Activated naive CD8-positive, alpha-beta T cell treated with anti-CD3 and anti-CD28 coated beads, Interleukin-2, amount 10 ng/mL, durations not matched to agents 7 days and 5 days (primary cell): ENCODE results near the gene CCDC63. TPM values are rescaled to one million over a fixed set of nuclear protein-coding genes. Genes with fewer than 3 reads are reported as not detected.

ENCODE experiments used
- ATAC-seq: fragments of 150-1000 bp; cut with Tn5 transposase; one replicate; pipeline ENCODE4 v1.10.0; 2021; ENCODE audit warnings: low read depth, moderate library complexity
- POLR2A ChIA-PET: fragments of 350-600 bp; sonication (Branson Sonifier 250); formaldehyde crosslinking; loops from one replicate; lab custom pipeline; 2021; ENCODE audit warnings: antibody characterized with exemption; lab: Charles Lee
- DNase-seq: peaks from one replicate; pipeline ENCODE4 v3.0.0; 2021
- H3K27ac Mint-ChIP-seq: one replicate; pipeline ENCODE4 v1.8.0; 2022; ENCODE audit warnings: mild to moderate bottlenecking, mixed read lengths
- H3K27me3 Mint-ChIP-seq: one replicate; pipeline ENCODE4 v1.8.0; 2022; ENCODE audit warnings: mild to moderate bottlenecking, moderate library complexity, mixed read lengths
- H3K36me3 Mint-ChIP-seq: one replicate; pipeline ENCODE4 v1.8.0; 2021; ENCODE audit warnings: mild to moderate bottlenecking, mixed read lengths
- H3K4me1 Mint-ChIP-seq: one replicate; pipeline ENCODE4 v1.8.0; 2021; ENCODE audit warnings: mixed read lengths
- H3K4me3 Mint-ChIP-seq: one replicate; pipeline ENCODE4 v1.8.0; 2022; ENCODE audit warnings: mild to moderate bottlenecking, moderate library complexity, mixed read lengths
- H3K9me3 Mint-ChIP-seq: one replicate; pipeline ENCODE4 v1.8.0; 2021; ENCODE audit warnings: mixed read lengths
- total RNA-seq, 2 experiments: library from RNA; stranded (reverse); gene quantifications; one replicate each; pipeline ENCODE4 v1.2.3, GENCODE V29; 2021

The CCDC63 gene
- total RNA-seq, 2 experiments from 2014 or later: not detected

GRCh38 chr12:110906985-110907384 lies 60.2 kb downstream of the CCDC63 start:
- H3K27ac Mint-ChIP-seq: no peak overlapping the region
- H3K4me3 Mint-ChIP-seq: no peak overlapping the region
- ATAC-seq (no peak), DNase-seq (no peak)
- H3K36me3 Mint-ChIP-seq: no peaks in the 10 kb centered on the region
- no peaks in the 10 kb centered on the region for H3K27me3 Mint-ChIP-seq
- H3K4me1 Mint-ChIP-seq: peaks cover 3% of the 10 kb centered on the region
- POLR2A ChIA-PET: no interaction called here
- H3K9me3 Mint-ChIP-seq: no peaks in the 10 kb centered on the region

DNA sequence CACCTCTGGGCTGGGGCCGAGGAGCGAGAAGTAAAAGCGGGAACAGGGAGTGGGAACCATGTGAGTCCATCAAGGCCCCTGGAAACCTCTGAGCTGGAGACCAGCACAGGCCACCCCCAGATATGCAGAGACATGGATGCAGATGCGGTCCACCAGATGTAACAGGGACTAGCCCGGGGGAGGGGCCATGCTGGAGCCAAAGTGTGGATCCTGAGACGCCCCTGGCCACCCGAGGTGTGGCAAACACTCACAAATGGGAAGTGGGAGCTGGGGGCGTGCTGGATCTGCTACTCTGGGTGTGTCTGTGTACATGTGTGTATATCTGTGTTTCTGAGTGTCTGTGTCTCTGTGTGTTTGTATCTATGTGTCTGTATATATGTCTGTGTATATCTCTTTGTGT lies 60.8 kb downstream of the CCDC63 start:
- no peaks in the 10 kb centered on the region for H3K36me3 Mint-ChIP-seq
- H3K27ac Mint-ChIP-seq: no peak overlapping the region
- peaks cover 3% of the 10 kb centered on the region for H3K4me1 Mint-ChIP-seq
- POLR2A ChIA-PET: no interaction called here
- H3K4me3 Mint-ChIP-seq: no peak overlapping the region
- ATAC-seq (no peak), DNase-seq (no peak)
- no peaks in the 10 kb centered on the region for H3K9me3 Mint-ChIP-seq
- H3K27me3 Mint-ChIP-seq: no peaks in the 10 kb centered on the region

DNA sequence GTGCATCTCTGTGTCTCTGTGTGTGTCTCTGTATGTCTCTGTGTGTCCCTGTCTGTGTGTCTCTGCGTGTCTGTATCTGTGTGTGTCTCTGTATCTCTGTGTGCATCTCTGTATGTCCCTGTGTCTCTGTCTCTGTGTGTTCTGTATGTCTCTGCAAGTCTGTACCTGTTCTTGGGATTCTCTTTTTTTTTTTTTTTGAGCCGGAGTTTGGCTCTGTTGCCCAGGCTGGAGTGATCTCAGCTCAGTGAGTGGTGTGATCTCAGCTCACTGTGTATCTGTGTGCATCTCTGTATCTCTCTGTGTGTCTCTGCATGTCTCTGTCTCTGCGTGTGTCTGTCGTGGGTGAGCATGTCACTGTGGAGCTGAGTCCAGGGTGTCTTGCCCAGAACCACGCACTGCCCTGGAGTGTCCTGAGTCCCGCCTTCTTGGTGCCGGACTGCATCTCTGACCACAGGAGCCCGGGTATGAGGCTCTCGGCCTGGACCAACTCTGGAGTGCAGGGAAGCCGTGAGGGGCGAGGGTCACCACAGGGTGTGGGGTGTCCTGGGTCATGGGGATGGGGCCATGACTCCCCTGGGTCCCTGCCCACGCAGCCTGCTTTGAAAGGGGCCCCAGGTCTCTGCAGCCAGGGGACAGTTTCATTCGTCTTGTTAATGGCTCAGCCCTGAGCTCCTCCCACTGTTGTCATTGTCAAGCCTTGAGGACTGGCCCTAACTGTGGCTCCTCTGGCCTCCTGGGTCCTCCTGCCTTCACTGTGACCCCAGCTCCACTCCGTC lies 61.8 kb downstream of the CCDC63 start:
- DNase-seq (no peak), ATAC-seq (no peak)
- H3K9me3 Mint-ChIP-seq: no peaks in the 10 kb centered on the region
- no peaks in the 10 kb centered on the region for H3K27me3 Mint-ChIP-seq
- H3K4me3 Mint-ChIP-seq: no peak overlapping the region
- no peaks in the 10 kb centered on the region for H3K36me3 Mint-ChIP-seq
- no peak overlapping the region for H3K27ac Mint-ChIP-seq
- POLR2A ChIA-PET: interaction anchor here (0.7 kb wide), 1 partner anchor 41 kb away, joined by 3 read pairs; no protein-coding TSS in a partner anchor
- H3K4me1 Mint-ChIP-seq: peaks cover 3% of the 10 kb centered on the region

- DNase-seq (no peak), ATAC-seq (no peak)
- Mint-ChIP-seq H3K9me3 (no peaks in the 10 kb centered on the region), H3K27me3 (no peaks in the 10 kb centered on the region), H3K36me3 (no peaks in the 10 kb centered on the region), H3K4me1 (peaks cover 1% of the 10 kb centered on the region), H3K27ac (no peak overlapping the region), H3K4me3 (no peak overlapping the region)
- POLR2A ChIA-PET: no interaction called here
Observed at GRCh38 chr12:110912263-110912662, 65.5 kb downstream of the CCDC63 start.

DNA sequence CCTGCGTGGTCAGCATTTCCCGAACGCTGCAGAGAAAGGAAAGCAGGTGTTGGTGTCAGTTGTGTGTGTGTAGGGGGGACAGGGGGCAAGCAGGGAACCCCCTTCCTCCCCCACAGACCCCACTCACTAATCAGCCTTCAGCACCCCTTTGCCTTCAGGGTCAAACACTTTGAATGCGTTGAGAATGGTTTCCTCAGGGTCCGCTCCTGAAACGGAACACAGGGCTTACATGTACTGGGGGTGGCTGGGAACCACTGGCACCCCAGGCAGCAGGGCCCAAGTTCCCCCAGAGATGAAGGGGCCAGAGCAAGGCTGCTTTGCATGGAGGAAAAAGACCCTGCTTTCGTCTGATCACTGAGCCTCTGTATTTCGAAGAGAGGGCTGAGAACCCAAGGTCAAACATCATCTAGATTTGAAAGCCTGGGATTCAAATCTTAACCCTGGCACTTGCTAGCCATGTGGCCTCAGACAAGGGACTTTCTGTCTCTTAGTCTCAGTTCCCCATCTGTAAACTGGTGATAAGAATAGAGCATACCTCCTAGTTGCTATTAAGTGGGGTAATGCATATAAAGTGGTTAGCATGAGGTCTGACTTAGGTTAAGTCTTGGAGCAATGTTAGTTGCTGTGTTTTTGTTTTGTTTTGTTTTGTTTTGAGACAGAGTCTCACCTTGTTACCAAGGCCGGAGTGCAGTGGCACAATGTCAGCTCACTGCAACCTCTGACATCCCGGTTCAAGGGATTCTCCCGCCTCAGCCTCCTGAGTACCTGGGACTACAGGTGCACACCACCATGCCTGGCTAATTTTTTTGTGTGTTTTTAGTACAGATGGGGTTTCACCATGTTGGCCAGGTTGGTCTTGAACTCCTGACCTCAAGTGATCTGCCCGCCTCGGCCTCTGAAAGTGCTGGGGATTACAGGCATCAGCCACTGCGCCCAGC lies 66.6 kb downstream of the CCDC63 start:
- ATAC-seq (no peak), DNase-seq (no peak)
- H3K4me1 Mint-ChIP-seq: peaks cover 1% of the 10 kb centered on the region
- no peak overlapping the region for H3K4me3 Mint-ChIP-seq
- POLR2A ChIA-PET: no interaction called here
- H3K27ac Mint-ChIP-seq: no peak overlapping the region
- H3K36me3 Mint-ChIP-seq: no peaks in the 10 kb centered on the region
- peaks cover 3% of the 10 kb centered on the region for H3K27me3 Mint-ChIP-seq
- H3K9me3 Mint-ChIP-seq: no peaks in the 10 kb centered on the region

DNA sequence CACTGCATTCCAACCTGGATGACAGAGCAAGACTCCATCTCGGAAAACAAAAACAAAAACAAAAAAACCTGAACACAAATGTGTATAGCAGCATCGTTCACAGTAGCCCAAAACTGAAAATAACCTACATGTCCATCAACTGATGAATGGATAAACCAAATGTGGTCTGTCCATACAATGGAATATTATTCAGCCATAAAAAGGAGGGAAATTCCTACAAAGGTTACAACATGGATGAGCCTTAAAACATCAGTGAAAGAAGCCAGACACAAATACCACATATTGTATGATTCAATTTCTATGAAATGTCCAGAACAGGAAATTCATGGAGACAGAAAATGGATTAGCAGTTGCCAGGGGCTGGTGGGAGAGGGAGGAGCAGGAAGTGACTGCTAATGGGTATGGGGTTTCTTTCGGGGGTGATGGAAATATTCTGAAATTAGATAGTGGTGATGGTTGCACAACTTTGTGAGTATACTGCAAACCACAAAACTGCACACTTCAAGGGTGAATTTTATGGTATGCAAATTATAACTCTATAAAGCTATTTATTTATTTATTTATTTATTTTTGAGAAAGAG lies 69.6 kb downstream of the CCDC63 start:
- H3K4me3 Mint-ChIP-seq: no peak overlapping the region
- ATAC-seq (no peak), DNase-seq (no peak)
- no peaks in the 10 kb centered on the region for H3K36me3 Mint-ChIP-seq
- H3K4me1 Mint-ChIP-seq: peaks cover 1% of the 10 kb centered on the region
- H3K27me3 Mint-ChIP-seq: peaks cover 11% of the 10 kb centered on the region
- H3K27ac Mint-ChIP-seq: no peak overlapping the region
- POLR2A ChIA-PET: no interaction called here
- no peaks in the 10 kb centered on the region for H3K9me3 Mint-ChIP-seq

DNA sequence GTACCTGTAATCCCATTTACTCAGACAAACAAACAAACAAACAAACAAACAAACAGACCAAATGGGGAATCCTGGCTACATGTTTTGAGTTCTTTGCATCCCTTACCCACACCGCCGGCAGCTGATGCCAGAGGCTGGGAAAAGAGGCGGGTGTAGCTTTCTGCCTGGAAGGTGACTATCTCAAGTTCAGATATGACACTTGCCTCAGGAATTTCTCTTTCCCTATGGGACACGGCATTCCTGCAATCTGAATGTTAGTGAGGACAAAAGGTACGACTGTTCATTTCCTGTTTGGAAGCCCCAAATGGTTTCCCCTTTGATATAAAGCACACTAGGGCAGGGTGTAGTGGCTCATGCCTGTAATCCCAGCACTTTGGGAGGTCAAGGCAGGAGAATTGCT lies 70.7 kb downstream of the CCDC63 start:
- POLR2A ChIA-PET: no interaction called here
- Mint-ChIP-seq H3K27ac (no peak overlapping the region), H3K27me3 (peaks cover 11% of the 10 kb centered on the region), H3K9me3 (no peaks in the 10 kb centered on the region), H3K4me1 (peaks cover 1% of the 10 kb centered on the region), H3K4me3 (no peak overlapping the region), H3K36me3 (no peaks in the 10 kb centered on the region)
- DNase-seq (no peak), ATAC-seq (no peak)

DNA sequence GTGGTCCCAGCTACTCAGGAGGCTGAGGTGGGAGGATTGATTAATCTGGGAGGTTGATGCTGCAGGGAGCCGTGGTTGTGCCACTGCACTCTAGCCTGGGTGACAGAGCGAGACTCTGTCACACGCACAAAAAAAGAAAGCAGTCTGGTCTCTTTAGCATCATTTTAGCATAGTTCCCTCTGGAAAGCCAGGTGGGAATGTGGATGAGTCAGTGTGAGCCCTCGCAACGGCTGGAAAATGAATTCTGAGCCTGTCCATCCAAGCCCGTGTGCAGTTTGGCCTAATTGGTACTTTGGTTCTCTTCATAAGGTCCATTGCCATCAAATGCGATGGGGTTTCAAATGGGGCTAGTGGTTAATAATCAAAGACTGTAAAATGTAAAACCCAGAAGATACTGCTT lies 71.2 kb downstream of the CCDC63 start:
- H3K27ac Mint-ChIP-seq: no peak overlapping the region
- POLR2A ChIA-PET: no interaction called here
- no peaks in the 10 kb centered on the region for H3K9me3 Mint-ChIP-seq
- ATAC-seq (no peak), DNase-seq (no peak)
- H3K36me3 Mint-ChIP-seq: no peaks in the 10 kb centered on the region
- peaks cover 1% of the 10 kb centered on the region for H3K4me1 Mint-ChIP-seq
- H3K27me3 Mint-ChIP-seq: peaks cover 11% of the 10 kb centered on the region
- H3K4me3 Mint-ChIP-seq: no peak overlapping the region

DNA sequence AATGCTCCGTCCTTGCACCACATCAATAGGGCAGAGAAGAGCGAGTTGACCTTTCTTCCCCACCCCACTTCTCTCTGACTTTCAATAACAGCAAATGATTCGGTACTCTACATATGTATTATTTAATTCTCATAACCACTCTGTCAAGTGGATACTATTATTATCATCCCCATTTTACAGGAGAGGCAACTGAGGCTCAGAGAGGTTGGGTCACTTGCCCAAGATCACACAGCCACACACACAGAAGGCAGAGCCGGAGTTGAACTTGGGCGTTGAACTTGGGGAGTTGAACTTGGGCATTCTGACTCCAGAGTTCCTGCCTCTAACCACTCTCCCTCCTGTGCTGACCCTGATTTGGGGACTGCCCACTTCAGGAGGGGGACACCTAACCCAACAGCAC lies 72.9 kb downstream of the CCDC63 start:
- ATAC-seq (no peak), DNase-seq (no peak)
- peaks cover 1% of the 10 kb centered on the region for H3K4me1 Mint-ChIP-seq
- POLR2A ChIA-PET: interaction anchor here (0.6 kb wide), 1 partner anchor 607 kb away, joined by 3 read pairs; no protein-coding TSS in a partner anchor
- no peak overlapping the region for H3K27ac Mint-ChIP-seq
- H3K36me3 Mint-ChIP-seq: no peaks in the 10 kb centered on the region
- H3K27me3 Mint-ChIP-seq: peaks cover 11% of the 10 kb centered on the region
- no peak overlapping the region for H3K4me3 Mint-ChIP-seq
- no peaks in the 10 kb centered on the region for H3K9me3 Mint-ChIP-seq

GRCh38 chr12:110920324-110920910 lies 73.6 kb downstream of the CCDC63 start, which contains the start of gene MYL2:
TSS of gene MYL2 (minus strand) at chr12:110920579. CDS start at chr12:110920529, 50 bp downstream.
- POLR2A ChIA-PET: interaction anchor here (0.6 kb wide), 1 partner anchor 606 kb away, joined by 3 read pairs; no protein-coding TSS in a partner anchor
- Mint-ChIP-seq H3K27me3 (peaks cover 15% of the 10 kb centered on the region), H3K27ac (no peak within 1 kb of the TSS), H3K9me3 (no peaks in the 10 kb centered on the region), H3K4me3 (no peak within 1 kb of the TSS), H3K4me1 (peaks cover 1% of the 10 kb centered on the region), H3K36me3 (no peaks in the 10 kb centered on the region)
- DNase-seq (no peak), ATAC-seq (no peak)

DNA sequence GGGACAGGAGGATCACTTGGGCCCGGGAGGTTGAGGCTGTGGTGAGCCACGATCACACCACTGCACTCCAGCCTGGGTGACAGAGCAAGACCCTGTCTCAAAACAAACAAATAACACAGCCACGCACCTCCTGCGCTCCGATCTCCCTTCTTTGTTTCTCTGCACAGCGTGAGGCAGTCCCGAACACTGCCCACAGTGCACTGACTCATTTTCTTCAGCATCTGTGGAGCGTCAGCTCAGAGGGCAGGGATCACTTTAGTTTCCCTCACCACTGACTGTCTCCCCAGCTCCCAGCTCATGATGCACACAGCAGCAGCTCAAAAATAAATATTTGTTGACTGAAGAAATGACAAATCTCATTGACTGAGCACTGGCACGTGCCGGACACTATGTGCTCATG lies 74.5 kb downstream of the CCDC63 start:
- no peak overlapping the region for H3K4me3 Mint-ChIP-seq
- no peak for DNase-seq
- no peak for ATAC-seq
- H3K27ac Mint-ChIP-seq: no peak overlapping the region
- no peaks in the 10 kb centered on the region for H3K36me3 Mint-ChIP-seq
- H3K9me3 Mint-ChIP-seq: no peaks in the 10 kb centered on the region
- POLR2A ChIA-PET: no interaction called here
- H3K4me1 Mint-ChIP-seq: peaks cover 1% of the 10 kb centered on the region
- H3K27me3 Mint-ChIP-seq: peaks cover 17% of the 10 kb centered on the region

- no peaks in the 10 kb centered on the region for H3K9me3 Mint-ChIP-seq
- H3K36me3 Mint-ChIP-seq: no peaks in the 10 kb centered on the region
- H3K4me3 Mint-ChIP-seq: no peak overlapping the region
- no peak for ATAC-seq
- no peaks in the 10 kb centered on the region for H3K4me1 Mint-ChIP-seq
- H3K27me3 Mint-ChIP-seq: peaks cover 20% of the 10 kb centered on the region
- DNase-seq: no peak
- H3K27ac Mint-ChIP-seq: no peak overlapping the region
- POLR2A ChIA-PET: no interaction called here
Observed at GRCh38 chr12:110922652-110923051, 75.9 kb downstream of the CCDC63 start.

DNA sequence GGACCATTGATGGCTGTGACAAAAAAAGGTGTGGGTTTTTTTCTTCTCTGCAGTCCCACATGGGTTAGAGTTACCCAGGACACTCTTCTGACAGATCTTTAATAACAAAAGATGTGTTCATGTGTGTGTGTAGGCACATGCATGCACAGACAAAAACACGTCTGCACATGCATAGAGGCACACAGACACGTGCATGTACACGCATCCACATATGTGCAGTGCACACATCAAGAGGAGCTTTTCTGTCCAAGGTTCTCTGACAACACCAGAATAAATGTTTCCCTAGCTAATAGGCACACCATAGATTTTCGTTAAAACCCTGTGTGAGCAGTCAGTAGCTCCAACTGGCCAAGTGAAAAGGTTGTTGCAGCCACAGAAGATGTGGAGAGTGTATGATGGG lies 76.4 kb downstream of the CCDC63 start:
- DNase-seq (no peak), ATAC-seq (no peak)
- Mint-ChIP-seq H3K4me1 (no peaks in the 10 kb centered on the region), H3K4me3 (no peak overlapping the region), H3K36me3 (no peaks in the 10 kb centered on the region), H3K27ac (no peak overlapping the region), H3K27me3 (peaks cover 18% of the 10 kb centered on the region), H3K9me3 (no peaks in the 10 kb centered on the region)
- POLR2A ChIA-PET: no interaction called here
